ENCODE measurements around the gene JARID2. TPM values are rescaled to one million over a fixed set of nuclear protein-coding genes. Genes with fewer than 3 reads are reported as not detected.

Gene JARID2
- total and polyA plus RNA-seq, 2 of the 8 experiments (the other 6 are each of a cell fraction or from before 2014, with no cell fraction given), result 60.1 to 239 TPM

- TF ChIP-seq CHD7 (IDR thresholded peaks at IDR 0.05; ENCODE audit: insufficient replicate concordance, low read length), result no peak
- TF ChIP-seq ATF2 (IDR thresholded peaks at IDR 0.05; ENCODE audit: low read length), result no peak
- no peak for TF ChIP-seq KDM4A (IDR thresholded peaks at IDR 0.05; ENCODE audit: low read depth, low read length, severe bottlenecking)
- TF ChIP-seq KDM1A (IDR thresholded peaks at IDR 0.05; ENCODE audit: borderline replicate concordance, low read length), result no peak
- TF ChIP-seq RFX5 (IDR thresholded peaks at IDR 0.05; ENCODE audit: borderline replicate concordance, low read depth, low read length), result no peak
- no peak for TF ChIP-seq SUZ12 (IDR thresholded peaks at IDR 0.05; ENCODE audit: low read length)
- no peak for TF ChIP-seq E2F6 (IDR thresholded peaks at IDR 0.05)
Observed at GRCh38 chr6:15404685-15404980, 158.8 kb downstream of the JARID2 start (continued).
